Nephron progenitor cell (in vitro differentiated cells): ENCODE results near the gene PFDN2.

Experiments used
- DNase-seq: peaks from one replicate; pipeline ENCODE4 v3.0.0; 2021
- H3K27ac Mint-ChIP-seq: 2 replicates; pipeline ENCODE4 v1.8.0; 2021; ENCODE audit warnings: mild to moderate bottlenecking, moderate library complexity, mixed read lengths
- H3K27me3 Mint-ChIP-seq: 2 replicates; pipeline ENCODE4 v1.8.0; 2021; ENCODE audit warnings: mild to moderate bottlenecking, low read depth, mixed read lengths; ENCODE audit not compliant: poor library complexity
- H3K36me3 Mint-ChIP-seq: 2 replicates; pipeline ENCODE4 v1.8.0; 2021; ENCODE audit warnings: low read depth, mixed read lengths
- H3K4me1 Mint-ChIP-seq: 2 replicates; pipeline ENCODE4 v1.8.0; 2021; ENCODE audit warnings: mixed read lengths
- H3K4me3 Mint-ChIP-seq: 2 replicates; pipeline ENCODE4 v1.8.0; 2021; ENCODE audit warnings: mild to moderate bottlenecking, moderate library complexity, mixed read lengths
- H3K9me3 Mint-ChIP-seq: 2 replicates; pipeline ENCODE4 v1.8.0; 2021; ENCODE audit warnings: mild to moderate bottlenecking, moderate library complexity, mixed read lengths
- TF ChIP-seq, protein P1 (sequence below): fragments of 200-600 bp; sonication (generic); IDR thresholded peaks from 2 replicates; pipeline ENCODE4 v1.5.0; 2021; ENCODE audit warnings: antibody characterized with exemption

Gene PFDN2

GRCh38 chr1:161132410-161133219 lies 14.8 kb upstream of the PFDN2 start, which contains the start of gene DEDD:
Gene DEDD, minus strand, starts transcription at chr1:161132667. Its CDS starts 8,205 bp downstream, at chr1:161124462.
- DNase-seq, result peak; percentile 91
- H3K4me3 Mint-ChIP-seq, result no peak within 1 kb of the TSS
- peaks cover 18% of the 10 kb centered on the region for H3K36me3 Mint-ChIP-seq
- peaks cover 69% of the 10 kb centered on the region for H3K4me1 Mint-ChIP-seq
- no peaks in the 10 kb centered on the region for H3K27me3 Mint-ChIP-seq
- TF ChIP-seq, protein P1, sequence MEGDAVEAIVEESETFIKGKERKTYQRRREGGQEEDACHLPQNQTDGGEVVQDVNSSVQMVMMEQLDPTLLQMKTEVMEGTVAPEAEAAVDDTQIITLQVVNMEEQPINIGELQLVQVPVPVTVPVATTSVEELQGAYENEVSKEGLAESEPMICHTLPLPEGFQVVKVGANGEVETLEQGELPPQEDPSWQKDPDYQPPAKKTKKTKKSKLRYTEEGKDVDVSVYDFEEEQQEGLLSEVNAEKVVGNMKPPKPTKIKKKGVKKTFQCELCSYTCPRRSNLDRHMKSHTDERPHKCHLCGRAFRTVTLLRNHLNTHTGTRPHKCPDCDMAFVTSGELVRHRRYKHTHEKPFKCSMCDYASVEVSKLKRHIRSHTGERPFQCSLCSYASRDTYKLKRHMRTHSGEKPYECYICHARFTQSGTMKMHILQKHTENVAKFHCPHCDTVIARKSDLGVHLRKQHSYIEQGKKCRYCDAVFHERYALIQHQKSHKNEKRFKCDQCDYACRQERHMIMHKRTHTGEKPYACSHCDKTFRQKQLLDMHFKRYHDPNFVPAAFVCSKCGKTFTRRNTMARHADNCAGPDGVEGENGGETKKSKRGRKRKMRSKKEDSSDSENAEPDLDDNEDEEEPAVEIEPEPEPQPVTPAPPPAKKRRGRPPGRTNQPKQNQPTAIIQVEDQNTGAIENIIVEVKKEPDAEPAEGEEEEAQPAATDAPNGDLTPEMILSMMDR, result no peak
- peak within 1 kb of the TSS; percentile 98 for H3K27ac Mint-ChIP-seq
- no peaks in the 10 kb centered on the region for H3K9me3 Mint-ChIP-seq

GRCh38 chr1:161131523-161132409 lies 13.9 kb upstream of the PFDN2 start:
- Mint-ChIP-seq H3K36me3 (peaks cover 27% of the 10 kb centered on the region), H3K27ac (peak overlapping the region; percentile 98), H3K4me1 (peaks cover 69% of the 10 kb centered on the region), H3K27me3 (no peaks in the 10 kb centered on the region), H3K9me3 (no peaks in the 10 kb centered on the region), H3K4me3 (no peak overlapping the region)
- TF ChIP-seq, protein P1, result no peak
- DNase-seq, result peak; percentile 13

- Mint-ChIP-seq H3K27me3 (no peaks in the 10 kb centered on the region), H3K27ac (peak overlapping the region; percentile 98), H3K4me3 (no peak overlapping the region), H3K36me3 (peaks cover 40% of the 10 kb centered on the region), H3K9me3 (no peaks in the 10 kb centered on the region), H3K4me1 (peaks cover 59% of the 10 kb centered on the region)
- TF ChIP-seq, protein P1, result no peak
- no peak for DNase-seq
Measured at GRCh38 chr1:161130266-161130665, 12.4 kb upstream of the PFDN2 start.

GRCh38 chr1:161128591-161129420 lies 11.0 kb upstream of the PFDN2 start:
- no peak for DNase-seq
- H3K27me3 Mint-ChIP-seq, result no peaks in the 10 kb centered on the region
- peaks cover 45% of the 10 kb centered on the region for H3K36me3 Mint-ChIP-seq
- H3K4me3 Mint-ChIP-seq, result peak overlapping the region; percentile 37
- no peak overlapping the region for H3K27ac Mint-ChIP-seq
- H3K4me1 Mint-ChIP-seq, result peaks cover 59% of the 10 kb centered on the region
- TF ChIP-seq, protein P1, result no peak
- H3K9me3 Mint-ChIP-seq, result no peaks in the 10 kb centered on the region

- Mint-ChIP-seq H3K9me3 (no peaks in the 10 kb centered on the region), H3K4me3 (no peak overlapping the region), H3K36me3 (peaks cover 56% of the 10 kb centered on the region), H3K4me1 (peaks cover 59% of the 10 kb centered on the region), H3K27ac (no peak overlapping the region), H3K27me3 (no peaks in the 10 kb centered on the region)
- DNase-seq, result no peak
- TF ChIP-seq, protein P1, result no peak
Measured at GRCh38 chr1:161127649-161128048, 9.8 kb upstream of the PFDN2 start.
